ENCODE data around the gene PDK4.

DNA sequence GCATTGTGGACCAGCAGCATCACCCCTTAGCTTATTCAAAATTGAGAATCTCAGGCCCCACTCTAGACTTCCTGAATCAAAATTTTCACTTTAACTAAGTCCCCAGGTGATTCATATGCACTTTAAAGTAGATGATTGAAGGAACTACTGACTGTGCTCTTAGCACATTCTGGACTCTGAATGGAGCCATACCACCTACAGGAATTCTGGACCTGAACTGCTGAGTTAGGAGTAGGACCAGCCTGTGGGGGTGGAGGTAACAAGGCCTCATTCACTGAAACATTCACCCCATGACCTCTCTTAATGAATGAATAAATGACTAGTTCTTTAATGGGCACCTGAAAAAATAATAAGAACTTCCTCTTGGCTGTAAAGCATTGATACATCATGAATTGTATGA lies 7.3 kb downstream of the PDK4 start:
- TF ChIP-seq SPI1 (IDR thresholded peaks at IDR 0.05; ENCODE audit: low read depth, low read length) = no peak
- TF ChIP-seq TAF1 (IDR thresholded peaks at IDR 0.05; ENCODE audit: low read depth, low read length) = no peak

Data from GM12891 (cell line).